ENCODE measurements around the gene SPINK6. TPM values are rescaled to one million over a fixed set of nuclear protein-coding genes. Genes with fewer than 3 reads are reported as not detected.

The SPINK6 gene
- total and polyA plus RNA-seq, 2 of the 8 experiments (the other 6 are each of a cell fraction or from before 2014, with no cell fraction given) = not detected

DNA sequence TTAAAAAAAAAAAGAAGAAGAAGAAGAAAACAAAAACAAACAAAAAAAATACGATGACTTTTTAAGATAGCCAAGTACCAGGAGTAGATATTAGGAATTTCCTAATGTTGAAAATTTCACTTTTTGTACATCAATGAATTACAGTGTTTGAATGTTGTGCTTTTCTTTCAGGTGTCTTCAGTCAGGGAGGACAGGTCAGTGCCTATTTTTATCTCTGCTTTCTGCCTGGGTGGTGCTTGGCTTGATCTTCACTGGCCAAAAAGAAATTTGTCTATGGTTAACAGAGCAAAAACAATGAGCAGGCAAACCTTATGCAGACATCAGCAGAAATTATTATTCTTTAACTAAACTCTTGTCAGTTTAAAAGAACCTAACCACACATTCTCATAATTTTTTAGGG, 3.0 kb downstream of the SPINK6 start:
- Histone ChIP-seq H3K56ac (replicated peaks; ENCODE audit: insufficient read length, low read depth, low read length) (no peak overlapping the region), H4K91ac (replicated peaks; ENCODE audit: insufficient read length, low read length) (no peak overlapping the region), H2BK5ac (ENCODE audit: low read depth, low read length) (no peak overlapping the region), H3K4me2 (ENCODE audit: insufficient read depth in 1 of 2, low read depth in 2 of 2, low read length in 2 of 2) (no peak overlapping the region), H4K20me1 (replicated peaks in 1 of 2; ENCODE audit: control insufficient read depth in 1 of 2, insufficient read depth in 2 of 2, low read length in 2 of 2) (no peaks in the 10 kb centered on the region), H3K9ac (replicated peaks in 1 of 4; ENCODE audit: extremely low read depth in 1 of 4, low read depth in 3 of 4, low read length in 3 of 4) (no peak overlapping the region), H2BK15ac (ENCODE audit: low read length) (no peak overlapping the region), H2BK12ac (ENCODE audit: low read depth, low read length) (no peak overlapping the region), H3K9me3 (ENCODE audit: insufficient read depth in 2 of 2, low read depth in 1 of 2, low read length in 1 of 2) (no peaks in the 10 kb centered on the region), H3K23ac (ENCODE audit: insufficient read length) (no peak overlapping the region), H3K4me3 (ENCODE audit: extremely low read depth in 1 of 4, insufficient read depth in 2 of 4, low read depth in 3 of 4, low read length in 4 of 4) (no peak overlapping the region), H3K23me2 (ENCODE audit: low read depth, low read length) (no peaks in the 10 kb centered on the region), H3K4me1 (replicated peaks in 1 of 4; ENCODE audit: control insufficient read depth in 3 of 4, insufficient read depth in 4 of 4, low read length in 3 of 4) (no peaks in the 10 kb centered on the region), H3K27me3 (replicated peaks in 1 of 4; ENCODE audit: control insufficient read depth in 3 of 4, extremely low read depth in 1 of 4, insufficient read depth in 3 of 4, low read length in 3 of 4) (no peaks in the 10 kb centered on the region), H3K4ac (replicated peaks; ENCODE audit: insufficient read length, low read depth, low read length) (no peak overlapping the region), H2BK20ac (ENCODE audit: low read length) (no peak overlapping the region), H3K18ac (ENCODE audit: extremely low read depth, low read length) (no peak overlapping the region), H2AK5ac (ENCODE audit: low read depth, low read length) (no peak overlapping the region), H3K14ac (ENCODE audit: insufficient read length) (no peak overlapping the region), H3K27ac (ENCODE audit: low read depth, low read length) (no peak overlapping the region), H3K79me1 (ENCODE audit: low read depth, low read length) (no peaks in the 10 kb centered on the region), H4K8ac (ENCODE audit: extremely low read depth, insufficient read depth, low read length) (no peak overlapping the region), H3K79me2 (ENCODE audit: control insufficient read depth in 1 of 2, insufficient read depth in 2 of 2, low read length in 2 of 2) (no peaks in the 10 kb centered on the region), H4K5ac (ENCODE audit: insufficient read length, low read depth, low read length) (no peak overlapping the region), H2BK120ac (replicated peaks; ENCODE audit: low read depth, low read length) (no peak overlapping the region), H2AFZ (ENCODE audit: low read length) (no peak overlapping the region), H3K36me3 (ENCODE audit: control insufficient read depth in 2 of 4, insufficient read depth in 4 of 4, low read length in 3 of 4) (no peaks in the 10 kb centered on the region; a peak in 1 of 8 replicates)
- CTCF ChIA-PET (ENCODE audit: partially characterized antibody) = interaction anchor here (0.6 kb wide), 1 partner anchor 1560 kb away, joined by 7 read pairs; no protein-coding TSS in a partner anchor
- DNase-seq (ENCODE audit: low read depth in 1 of 2, low spot score in 2 of 2) (no peak), FAIRE-seq (no peak)
- WGBS, 2 experiments (ENCODE audit: extremely low coverage in 1 of 2, insufficient coverage in 1 of 2, insufficient read length in 1 of 2, insufficient replicate concordance in 2 of 2, low coverage in 1 of 2, low lambda C conversion rate in 2 of 2, missing lambda C conversion rate in 1 of 2) = 94% methylated on average over 1 of the region's 1 CpG; no CpG with 5 or more reads in 1 of the 2 experiments
- TF ChIP-seq BCL11A (IDR thresholded peaks at IDR 0.05; ENCODE audit: low read depth in 2 of 2, low read length in 2 of 2) (no peak), RNF2 (IDR thresholded peaks at IDR 0.05; ENCODE audit: borderline replicate concordance, low read depth, low read length, missing control alignments, poor library complexity, severe bottlenecking) (no peak), BACH1 (IDR thresholded peaks at IDR 0.05; ENCODE audit: low read length) (no peak), RAD21 (IDR thresholded peaks at IDR 0.05 in 1 of 2, conservative IDR thresholded peaks at IDR 0.05 in 1 of 2; ENCODE audit: low read depth in 2 of 2, low read length in 2 of 2) (no peak), POLR2A (IDR thresholded peaks at IDR 0.05; ENCODE audit: control extremely low read depth in 1 of 2, low read depth in 2 of 2, low read length in 2 of 2) (no peak), SUZ12 (IDR thresholded peaks at IDR 0.05; ENCODE audit: low read length) (no peak), TAF1 (IDR thresholded peaks at IDR 0.05; ENCODE audit: low read depth, low read length) (no peak), KDM5A (IDR thresholded peaks at IDR 0.05; ENCODE audit: low read length) (no peak), NANOG (IDR thresholded peaks at IDR 0.05; ENCODE audit: insufficient read depth, low read depth, low read length, poor library complexity, severe bottlenecking) (no peak), PHF8 (conservative IDR thresholded peaks at IDR 0.05; ENCODE audit: low read depth, low read length) (no peak), JUN (IDR thresholded peaks at IDR 0.05; ENCODE audit: low read depth, low read length) (no peak), NRF1 (IDR thresholded peaks at IDR 0.05; ENCODE audit: low read depth, low read length) (no peak), CHD2 (IDR thresholded peaks at IDR 0.05; ENCODE audit: low read length) (no peak), CHD1 (IDR thresholded peaks at IDR 0.05; ENCODE audit: low read depth, low read length) (no peak)
- TF ChIP-seq, protein P1, sequence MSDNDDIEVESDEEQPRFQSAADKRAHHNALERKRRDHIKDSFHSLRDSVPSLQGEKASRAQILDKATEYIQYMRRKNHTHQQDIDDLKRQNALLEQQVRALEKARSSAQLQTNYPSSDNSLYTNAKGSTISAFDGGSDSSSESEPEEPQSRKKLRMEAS (IDR thresholded peaks at IDR 0.05) = no peak
- POLR2A ChIA-PET (ENCODE audit: partially characterized antibody) = no interaction called here

All from H1 (cell line).